RWPE1 (cell line): ENCODE results near the gene UCMA.
"Not testable (repeated sequence)": the region's sequence is repeated elsewhere in the genome, so short reads cannot be mapped to it uniquely, and the experiment has no call there.

ENCODE experiments used
- CTCF ChIA-PET: fragments of 350-600 bp; sonication (Branson Sonifier 250); formaldehyde crosslinking; extraction: SDS; loops from one replicate; lab custom pipeline; 2021; lab: Yijun Ruan, JAX
- POLR2A ChIA-PET: fragments of 400-600 bp; formaldehyde crosslinking; extraction: SDS; loops from one replicate; lab custom pipeline; 2020; ENCODE audit warnings: antibody characterized with exemption; ENCODE audit not compliant: low non-redundant PET; lab: Yijun Ruan, JAX
- DNase-seq: peaks from one replicate; pipeline ENCODE4 v3.0.0; 2012; ENCODE audit warnings: low spot score
- H3K27ac ChIP-seq: fragments of 450-650 bp; 2 replicates; pipeline ENCODE4 v1.5.1; 2017
- TF ChIP-seq, protein P1 (sequence below): fragments of 450-650 bp; conservative IDR thresholded peaks from 2 replicates; pipeline ENCODE4 v1.5.1; 2017; ENCODE audit warnings: low read depth, mild to moderate bottlenecking

UCMA gene

GRCh38 chr10:13253726-13254125 lies 19.6 kb upstream of the UCMA start:
- POLR2A ChIA-PET: no interaction called here
- no peak overlapping the region for H3K27ac ChIP-seq
- DNase-seq: no peak
- TF ChIP-seq, protein P1, sequence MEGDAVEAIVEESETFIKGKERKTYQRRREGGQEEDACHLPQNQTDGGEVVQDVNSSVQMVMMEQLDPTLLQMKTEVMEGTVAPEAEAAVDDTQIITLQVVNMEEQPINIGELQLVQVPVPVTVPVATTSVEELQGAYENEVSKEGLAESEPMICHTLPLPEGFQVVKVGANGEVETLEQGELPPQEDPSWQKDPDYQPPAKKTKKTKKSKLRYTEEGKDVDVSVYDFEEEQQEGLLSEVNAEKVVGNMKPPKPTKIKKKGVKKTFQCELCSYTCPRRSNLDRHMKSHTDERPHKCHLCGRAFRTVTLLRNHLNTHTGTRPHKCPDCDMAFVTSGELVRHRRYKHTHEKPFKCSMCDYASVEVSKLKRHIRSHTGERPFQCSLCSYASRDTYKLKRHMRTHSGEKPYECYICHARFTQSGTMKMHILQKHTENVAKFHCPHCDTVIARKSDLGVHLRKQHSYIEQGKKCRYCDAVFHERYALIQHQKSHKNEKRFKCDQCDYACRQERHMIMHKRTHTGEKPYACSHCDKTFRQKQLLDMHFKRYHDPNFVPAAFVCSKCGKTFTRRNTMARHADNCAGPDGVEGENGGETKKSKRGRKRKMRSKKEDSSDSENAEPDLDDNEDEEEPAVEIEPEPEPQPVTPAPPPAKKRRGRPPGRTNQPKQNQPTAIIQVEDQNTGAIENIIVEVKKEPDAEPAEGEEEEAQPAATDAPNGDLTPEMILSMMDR: no peak
- CTCF ChIA-PET: no interaction called here

- no peak for DNase-seq
- TF ChIP-seq, protein P1: no peak
- ChIA-PET CTCF (no interaction called here), POLR2A (no interaction called here)
- no peak overlapping the region for H3K27ac ChIP-seq
Observed at GRCh38 chr10:13247784-13248183, 13.6 kb upstream of the UCMA start.

DNA sequence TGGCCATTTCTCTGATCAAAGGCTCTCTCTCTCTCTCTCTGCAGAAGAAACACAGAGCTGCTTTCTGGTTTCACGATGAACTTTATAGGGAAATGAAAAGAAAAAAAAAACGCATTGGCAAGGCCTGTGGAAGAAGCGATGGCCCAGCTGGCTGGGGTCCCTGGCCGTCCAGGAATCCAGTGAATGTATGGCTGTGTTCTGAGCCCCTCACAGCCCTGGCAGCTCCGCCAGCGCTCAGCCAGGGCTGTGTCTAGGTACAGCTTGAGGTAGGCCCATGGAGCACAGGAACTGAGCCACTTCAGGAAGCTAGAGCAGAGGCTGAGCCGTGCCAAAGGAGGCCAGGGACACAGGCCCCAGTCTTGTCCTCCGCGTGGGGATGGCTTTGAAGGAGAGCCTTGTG lies 13.1 kb upstream of the UCMA start:
- H3K27ac ChIP-seq: no peak overlapping the region
- ChIA-PET POLR2A (no interaction called here), CTCF (no interaction called here)
- DNase-seq: no peak
- TF ChIP-seq, protein P1: no peak

DNA sequence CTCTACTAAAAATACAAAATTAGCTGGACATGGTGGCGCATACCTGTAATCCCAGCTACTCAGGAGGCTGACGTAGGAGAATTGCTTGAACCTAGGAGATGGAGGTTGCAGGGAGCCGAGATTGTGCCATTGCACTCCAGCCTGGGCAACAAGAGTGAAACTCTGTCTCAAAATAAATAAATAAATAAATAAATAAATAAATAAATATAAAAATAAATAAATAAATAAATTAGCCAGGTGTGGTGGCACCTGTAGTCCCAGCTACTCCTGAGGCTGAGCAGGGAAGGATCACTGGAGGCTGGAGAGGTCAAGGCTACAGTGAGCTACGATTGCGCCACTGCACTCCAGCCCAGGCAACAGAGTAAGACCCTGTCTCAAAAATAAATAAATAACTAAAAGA lies 8.1 kb upstream of the UCMA start:
- POLR2A ChIA-PET, DNase-seq, CTCF ChIA-PET, H3K27ac ChIP-seq: not testable (repeated sequence)

DNA sequence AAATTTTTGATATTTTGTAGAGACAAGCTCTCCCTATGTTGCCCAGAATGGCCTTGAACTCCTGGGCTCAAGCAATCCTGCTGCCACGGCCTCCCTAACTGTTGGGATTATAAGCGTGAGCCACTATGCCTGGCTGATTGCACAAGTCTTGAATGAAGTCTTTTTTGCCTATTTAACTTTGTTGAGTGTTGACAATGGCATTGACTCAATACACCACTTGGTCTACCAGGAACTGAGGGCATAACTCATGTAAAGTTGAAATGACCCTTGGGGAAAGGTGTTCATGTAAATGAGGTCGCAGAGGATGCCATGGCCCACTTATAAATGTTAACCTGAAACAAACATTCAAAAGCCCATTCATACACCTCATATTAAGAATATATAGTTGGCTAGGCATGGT lies 7.4 kb upstream of the UCMA start:
- TF ChIP-seq, protein P1: no peak

GRCh38 chr10:13239923-13240322 lies 5.7 kb upstream of the UCMA start:
- no peak overlapping the region for H3K27ac ChIP-seq
- no peak for DNase-seq
- TF ChIP-seq, protein P1: no peak
- ChIA-PET POLR2A (no interaction called here), CTCF (no interaction called here)

More for the DNA sequence above, 7.4 kb upstream of the UCMA start:
- ChIA-PET CTCF (no interaction called here), POLR2A (no interaction called here)
- DNase-seq: no peak
- no peak overlapping the region for H3K27ac ChIP-seq

- POLR2A ChIA-PET: no interaction called here
- TF ChIP-seq, protein P1: no peak
- DNase-seq: no peak
- no peak overlapping the region for H3K27ac ChIP-seq
- CTCF ChIA-PET: interaction anchor here (0.6 to 0.7 kb wide), 3 partner anchors 64 to 322 kb away, joined by 3 read pairs; no protein-coding TSS in a partner anchor
Observed at GRCh38 chr10:13238271-13239077, 4.3 kb upstream of the UCMA start.
